NOMO-1 treated with dmso at 0.1 percent for 144 hours (cell line): ENCODE data around the gene SLC38A7.
"Not testable (repeated sequence)": the region's sequence is repeated elsewhere in the genome, so short reads cannot be mapped to it uniquely, and the experiment has no call there.

Source experiments
- DNase-seq: peaks from one replicate; lab custom pipeline; 2025; ENCODE audit not compliant: unreplicated experiment; lab: John Stamatoyannopoulos, UW

SLC38A7 gene

DNA sequence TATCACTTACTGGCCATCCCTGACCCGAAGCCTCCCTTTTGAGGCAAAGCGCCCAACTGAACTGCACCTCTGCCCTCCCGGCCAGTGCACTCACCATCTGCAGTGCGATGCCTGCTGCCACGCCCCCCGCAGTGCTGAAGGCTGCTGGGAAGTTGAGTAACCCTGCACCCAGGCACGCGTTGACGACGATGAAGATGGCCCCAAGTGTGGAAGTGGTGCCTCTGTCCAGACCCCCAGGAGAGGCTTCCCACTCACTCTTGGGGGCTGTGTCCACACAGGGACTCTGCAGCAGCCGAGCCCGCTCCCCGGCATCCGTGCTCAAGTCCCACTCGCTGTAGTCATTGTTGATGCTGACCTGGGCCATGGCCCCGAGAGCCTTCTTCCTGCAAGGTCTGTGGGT, 4.8 kb downstream of the SLC38A7 start:
- no peak for DNase-seq

GRCh38 chr16:58678716-58679115, 5.9 kb downstream of the SLC38A7 start:
- DNase-seq: no peak

GRCh38 chr16:58678269-58678668, 6.3 kb downstream of the SLC38A7 start:
- no peak for DNase-seq

DNA sequence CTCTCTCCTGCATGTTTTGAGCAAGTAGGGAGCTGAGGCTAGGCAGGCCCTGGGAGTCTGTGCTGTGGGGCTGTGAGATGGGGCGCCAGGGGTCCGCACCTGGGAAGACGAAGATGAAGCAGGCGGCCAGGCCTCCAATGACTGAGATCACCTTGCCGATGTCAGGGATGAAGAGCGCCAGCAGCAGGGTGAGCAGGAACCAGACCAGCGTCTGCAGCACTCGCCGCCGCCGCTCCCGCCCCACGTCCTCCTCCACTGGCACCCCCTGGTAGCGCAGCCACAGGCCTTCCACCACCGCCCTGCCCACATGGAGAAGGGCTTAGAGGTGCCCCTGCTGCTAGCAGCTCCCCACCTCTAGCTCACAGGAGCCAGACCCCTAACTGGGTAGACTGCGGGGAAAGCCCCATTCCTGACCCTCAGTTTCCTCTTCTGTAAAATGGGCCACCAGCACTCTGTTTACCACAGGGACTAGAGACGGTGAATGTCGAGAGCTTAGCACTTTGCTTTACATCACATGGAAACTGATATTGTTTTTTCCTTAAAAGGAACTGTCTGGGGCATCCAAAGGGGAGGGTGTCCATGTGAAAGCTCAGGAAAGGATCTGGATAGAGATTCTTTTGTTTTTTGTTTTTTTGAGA, 13.5 kb downstream of the SLC38A7 start:
- no peak for DNase-seq

- DNase-seq: no peak
These were observed 14.4 kb downstream of the SLC38A7 start for GRCh38 chr16:58670177-58670576.

- DNase-seq: no peak
These were observed 19.4 kb downstream of the SLC38A7 start for GRCh38 chr16:58665200-58665599.

GRCh38 chr16:58661199-58661830, 23.3 kb downstream of the SLC38A7 start:
- DNase-seq: peak; percentile 51

- not testable (repeated sequence) for DNase-seq
These were observed 24.7 kb downstream of the SLC38A7 start for GRCh38 chr16:58659911-58660310.

- DNase-seq: no peak
These were observed 25.8 kb downstream of the SLC38A7 start for GRCh38 chr16:58658796-58659211.

DNA sequence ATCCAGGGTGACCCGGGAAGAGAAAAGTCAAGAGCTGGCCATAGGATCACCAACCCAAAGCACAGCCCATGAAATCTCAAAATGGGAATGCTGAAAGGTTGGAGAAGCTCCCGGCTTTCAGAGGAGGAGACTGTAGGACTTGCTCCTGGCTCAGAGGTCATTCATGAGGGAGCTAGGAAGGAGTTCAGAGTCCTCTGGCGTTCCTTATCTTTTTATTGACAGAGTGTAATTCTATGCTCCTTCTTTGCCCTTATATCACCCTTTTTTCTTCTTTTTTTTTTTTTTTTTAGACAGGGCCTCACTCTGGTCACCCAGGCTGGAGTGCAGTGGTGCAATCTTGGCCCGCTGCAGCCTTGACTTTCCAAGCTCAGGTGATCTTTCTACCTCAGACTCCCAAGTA, 27.7 kb downstream of the SLC38A7 start:
- DNase-seq: no peak

DNA sequence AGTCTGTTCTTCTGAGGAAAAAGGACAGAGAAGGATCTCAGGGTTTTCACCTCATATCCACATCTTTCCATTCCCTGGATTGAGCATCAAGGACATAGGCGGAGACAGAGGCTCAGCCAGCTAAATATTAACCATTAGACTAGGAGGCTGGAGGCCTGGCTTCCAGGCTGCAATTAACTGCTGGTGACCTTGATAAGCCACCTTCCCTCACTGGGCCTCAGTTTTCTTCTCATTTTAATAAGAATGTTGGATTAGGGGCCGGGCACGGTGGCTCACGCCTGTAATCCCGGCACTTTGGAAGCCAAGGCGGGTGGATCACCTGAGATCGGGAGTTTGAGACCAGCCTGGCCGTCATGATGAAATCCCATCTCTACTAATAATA, 29.4 kb downstream of the SLC38A7 start:
- DNase-seq: no peak

DNA sequence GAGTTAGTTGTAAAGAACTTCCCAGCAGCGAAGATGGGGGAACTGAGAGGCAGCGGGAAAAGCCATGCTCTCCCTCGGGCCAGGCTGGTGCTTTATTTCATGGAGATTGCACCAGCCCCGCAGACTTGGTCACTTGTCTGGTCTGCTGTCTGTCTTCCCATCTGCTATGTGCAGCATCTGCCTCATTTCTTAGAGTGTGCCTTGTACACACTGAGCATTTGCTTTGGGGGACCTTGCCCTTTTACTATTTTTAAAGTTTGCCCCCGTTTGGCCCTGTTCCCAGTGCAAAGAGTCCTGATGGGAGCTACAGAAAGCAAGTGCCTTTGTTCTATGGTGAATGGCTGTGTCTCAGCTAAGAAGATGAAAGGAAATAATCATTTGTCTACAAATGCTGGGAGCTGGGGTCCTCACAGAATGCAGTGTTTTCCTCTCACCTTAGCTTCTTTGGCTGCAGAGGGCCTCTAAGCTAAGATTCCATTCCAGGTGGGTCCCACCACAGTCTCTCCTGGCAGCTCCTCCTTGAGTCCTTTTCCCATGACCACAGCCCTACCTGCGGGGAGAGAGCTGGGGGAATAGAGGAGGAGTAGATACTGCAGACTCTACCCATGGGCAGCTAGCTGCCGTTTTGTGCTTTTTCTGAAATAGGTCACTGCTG, 29.9 kb downstream of the SLC38A7 start:
- no peak for DNase-seq

DNA sequence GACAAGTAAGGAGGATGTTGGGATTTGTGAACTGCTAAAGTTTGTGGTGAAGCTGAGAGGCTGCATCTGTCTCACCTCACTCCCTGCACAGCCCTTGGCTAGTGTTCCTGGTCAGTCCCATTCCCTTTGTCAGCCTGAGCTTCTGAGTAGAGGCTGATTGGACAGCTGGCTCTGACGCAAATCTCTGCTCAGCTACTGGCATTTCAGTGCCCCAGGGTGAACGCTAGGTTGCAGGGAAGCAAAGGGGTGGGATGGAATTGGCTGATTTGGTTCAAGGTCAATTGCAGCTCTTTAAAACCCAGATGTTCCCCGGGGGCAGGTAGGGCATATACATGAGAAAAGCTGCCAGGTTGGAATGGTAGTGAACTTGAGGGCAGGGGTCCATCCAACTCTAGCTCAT, 31.8 kb downstream of the SLC38A7 start:
- no peak for DNase-seq

GRCh38 chr16:58651965-58652348, 32.6 kb downstream of the SLC38A7 start:
- no peak for DNase-seq

DNA sequence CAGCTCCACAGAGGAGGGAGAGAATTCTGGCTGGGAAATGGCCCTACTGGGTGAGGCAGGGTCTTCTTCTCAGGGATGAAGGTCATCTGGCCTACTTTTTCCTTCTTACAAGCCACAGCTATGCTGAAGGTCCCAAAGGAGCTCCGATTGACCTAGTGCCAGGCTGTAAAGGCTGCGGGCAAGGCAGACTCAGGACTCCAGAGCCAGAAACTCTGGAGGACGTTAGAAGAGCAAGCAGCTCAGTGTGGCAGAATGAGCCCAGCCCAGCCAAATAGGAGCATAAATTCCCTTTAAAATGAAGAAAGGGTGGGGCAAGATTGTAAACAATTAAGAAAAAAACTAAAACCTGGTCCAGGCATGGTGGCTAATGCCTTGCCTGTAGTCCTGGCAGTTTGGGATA, 34.9 kb downstream of the SLC38A7 start:
- DNase-seq: no peak

DNA sequence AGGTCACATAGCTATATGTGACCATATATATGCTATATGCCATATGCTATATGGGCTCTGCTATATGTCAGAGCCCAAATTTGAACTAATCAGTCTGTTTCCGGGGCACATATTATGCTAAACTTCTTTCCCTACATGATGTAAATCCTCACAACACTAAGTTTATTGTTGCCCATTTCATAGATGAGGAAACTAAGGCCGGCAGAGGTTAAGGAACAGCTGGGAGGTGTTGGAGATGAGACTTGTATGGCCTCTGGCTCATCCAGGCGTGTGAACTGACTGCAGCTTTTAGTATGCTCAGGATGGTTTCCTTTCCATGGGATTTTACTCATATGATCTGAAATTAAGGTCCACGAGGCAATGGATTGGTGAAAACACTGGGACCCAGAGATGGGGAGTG, 37.5 kb downstream of the SLC38A7 start:
- no peak for DNase-seq

DNA sequence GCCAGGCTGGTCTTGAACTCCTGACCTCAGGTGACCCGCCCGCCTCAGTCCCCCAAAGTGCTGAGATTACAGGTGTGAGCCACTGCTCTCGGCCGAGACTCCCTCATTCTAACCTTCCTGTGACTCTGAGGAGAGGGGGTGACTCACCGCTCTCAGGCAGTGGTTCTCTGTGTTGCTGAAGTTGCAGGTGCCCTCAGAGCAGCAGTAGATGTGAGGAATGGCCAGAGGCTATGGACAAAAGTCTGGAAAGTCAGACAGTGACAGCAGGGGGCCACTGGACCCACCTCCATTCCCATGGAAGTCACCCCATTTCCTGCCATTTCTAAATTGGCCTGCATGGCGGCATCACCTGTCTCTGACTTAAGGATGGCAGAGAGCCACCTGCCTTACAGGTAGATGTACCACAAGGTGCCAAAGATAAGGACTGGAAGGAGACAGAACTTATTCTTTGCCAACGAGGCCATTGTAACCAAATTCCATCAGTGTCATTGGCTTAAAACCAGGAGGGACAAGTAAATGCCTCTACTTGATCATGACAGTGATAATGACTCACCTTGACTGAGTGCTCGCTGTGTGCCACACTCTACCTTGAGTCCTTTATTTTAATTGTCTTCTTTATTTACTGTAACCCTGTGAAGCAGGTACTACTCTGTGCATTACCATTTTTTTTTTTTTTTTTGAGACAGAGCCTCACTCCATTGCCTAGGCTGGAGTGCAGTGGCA, 39.6 kb downstream of the SLC38A7 start:
- DNase-seq: no peak

GRCh38 chr16:58644108-58644507, 40.5 kb downstream of the SLC38A7 start:
- no peak for DNase-seq

DNA sequence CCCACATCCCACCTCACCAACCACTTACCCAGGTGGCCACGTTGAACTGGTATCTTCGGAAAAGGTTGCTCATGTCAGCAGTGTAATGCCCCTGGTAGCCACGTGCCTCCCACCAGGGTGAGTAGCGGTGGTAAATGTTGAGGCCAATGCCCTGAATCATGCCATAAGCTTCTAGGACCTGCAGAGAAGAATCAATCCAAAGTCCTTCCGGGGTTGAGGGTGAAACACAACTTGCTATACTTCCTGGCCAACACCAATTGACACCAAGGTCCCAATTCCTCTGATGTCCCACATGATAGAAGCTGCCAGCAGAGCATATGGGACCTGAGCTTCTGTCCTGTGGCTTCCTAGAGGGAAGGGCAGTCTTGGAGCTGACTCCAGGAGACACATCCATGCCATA, 43.6 kb downstream of the SLC38A7 start:
- no peak for DNase-seq

DNA sequence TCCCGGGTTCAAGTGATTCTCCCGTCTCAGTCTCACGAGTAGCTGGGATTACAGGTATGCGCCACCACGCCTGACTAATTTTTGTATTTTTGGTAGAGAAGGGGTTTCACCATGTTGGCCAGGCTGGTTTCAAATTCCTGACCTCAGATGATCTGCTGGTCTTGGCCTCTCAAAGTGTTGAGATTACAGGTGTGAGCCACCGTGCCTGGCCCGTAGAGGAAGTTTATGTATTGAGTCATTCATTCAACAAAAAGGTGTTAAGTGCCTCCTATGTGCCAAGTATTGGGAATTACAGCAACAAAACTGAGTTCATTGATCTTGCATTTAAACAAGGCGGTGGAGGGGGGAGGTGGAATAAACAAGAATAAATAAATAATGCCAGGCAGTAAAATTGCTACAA, 44.7 kb downstream of the SLC38A7 start:
- DNase-seq: no peak

DNA sequence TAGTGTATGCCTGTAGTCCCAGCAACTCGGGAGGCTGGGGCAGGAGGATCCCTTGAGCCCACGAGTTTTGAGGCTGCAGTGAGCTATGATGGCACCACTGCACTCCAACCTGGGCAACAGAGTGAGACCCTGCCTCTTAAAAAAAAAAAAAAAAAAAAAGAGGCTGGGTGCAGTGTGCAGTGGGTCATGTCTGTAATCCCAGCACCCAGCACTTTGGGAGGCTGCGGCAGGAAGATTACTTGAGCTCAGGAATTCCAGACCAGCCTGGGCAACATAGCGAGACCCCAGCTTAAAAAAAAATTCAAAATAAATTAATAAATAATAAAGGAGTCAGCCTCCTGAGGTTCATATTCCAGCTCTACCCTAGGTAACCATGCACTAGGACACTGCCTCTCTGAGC, 45.3 kb downstream of the SLC38A7 start:
- DNase-seq: no peak
